HCT116 (cell line): ENCODE data around the gene RNF217. TPM values are rescaled to one million over a fixed set of nuclear protein-coding genes. Genes with fewer than 3 reads are reported as not detected.

Source experiments
- ATAC-seq: fragments of 200-7000 bp; cut with Tn5 transposase; 2 replicates; pipeline ENCODE4 v1.9.1; 2020; ENCODE audit warnings: mild to moderate bottlenecking, moderate library complexity
- BruUV-seq: library from RNA; stranded (reverse); fragments of 400-500 nt; replicated peaks from 2 replicates; lab custom pipeline; 2021; lab: Mats Ljungman, UMichigan
- CTCF ChIA-PET: fragments of 300-600 bp; sonication (Branson Sonifier 250); formaldehyde crosslinking; loops from one replicate; lab custom pipeline; 2021; ENCODE audit warnings: antibody characterized with exemption; lab: Charles Lee
- POLR2A ChIA-PET: fragments of 300-600, 350-600 bp; sonication (Branson Sonifier 250); formaldehyde crosslinking; loops from one replicate; lab custom pipeline; 2021; ENCODE audit warnings: antibody characterized with exemption; lab: Charles Lee
- RAD21 ChIA-PET, 2 experiments: fragments of 300-600 bp; sonication (Branson Sonifier 250); formaldehyde crosslinking; loops; one replicate each; lab custom pipeline; 2023; ENCODE audit warnings: low total read pairs in 2 of 2; ENCODE audit not compliant: uncharacterized antibody in 2 of 2, unreplicated experiment in 2 of 2, low non-redundant PET in 1 of 2; lab: Charles Lee
- DNase-seq: peaks from one replicate; pipeline ENCODE4 v3.0.0-alpha.2; 2010; ENCODE audit warnings: low read depth, low spot score
- H2AFZ ChIP-seq: fragments of 200-600 bp; shearing (Covaris generic), sonication (generic); 2 replicates; pipeline ENCODE4 v1.6.1; 2017; ENCODE audit warnings: low read depth, mixed run types, mixed read lengths, antibody characterized with exemption, low read length; ENCODE audit not compliant: poor library complexity, severe bottlenecking
- H3K27ac ChIP-seq: 2 replicates; pipeline ENCODE4 v1.5.1; 2012; ENCODE audit warnings: low read depth, low read length
- H3K27me3 ChIP-seq: fragments of 200-600 bp; sonication (generic); 2 replicates; pipeline ENCODE4 v1.6.1; 2016; ENCODE audit warnings: mixed run types, low read length, mixed read lengths; ENCODE audit not compliant: insufficient read depth
- H3K36me3 ChIP-seq, 2 experiments: fragments of 200-500 bp in 1 of 2; fragments of 200-600 bp in 1 of 2; sonication (Bioruptor generic) in 1 of 2; sonication (generic) in 1 of 2; 2 replicates each; pipeline versions ENCODE4 v1.5.1 to v1.6.1; 2014 to 2016; ENCODE audit warnings: low read length in 2 of 2, inconsistent platforms in 1 of 2, mixed read lengths in 1 of 2, mixed run types in 1 of 2; ENCODE audit not compliant: insufficient read depth in 2 of 2, control insufficient read depth in 1 of 2
- H3K4me1 ChIP-seq, 2 experiments: fragments of 200-600 bp in 1 of 2; sonication (generic) in 1 of 2; 2 replicates each; pipeline versions ENCODE4 v1.5.1 to v1.6.1; 2012 to 2017; ENCODE audit warnings: low read length in 2 of 2, inconsistent platforms in 1 of 2, mild to moderate bottlenecking in 1 of 2, mixed read lengths in 1 of 2, mixed run types in 1 of 2, moderate library complexity in 1 of 2; ENCODE audit not compliant: insufficient read depth in 2 of 2, control insufficient read depth in 1 of 2
- H3K4me2 ChIP-seq: fragments of 200-600 bp; sonication (generic); 2 replicates; pipeline ENCODE4 v1.6.1; 2017; ENCODE audit warnings: mixed run types, low read length, mixed read lengths
- H3K4me3 ChIP-seq, 2 experiments: fragments of 200-600 bp in 1 of 2; sonication (generic) in 1 of 2; replicated peaks in 1 of 2; 2 replicates each; pipeline ENCODE4 v1.5.1; 2011 to 2016; ENCODE audit warnings: low read length in 2 of 2, control low read depth in 1 of 2, low read depth in 1 of 2, mild to moderate bottlenecking in 1 of 2, mixed read lengths in 1 of 2, mixed run types in 1 of 2
- H3K79me2 ChIP-seq: fragments of 200-600 bp; sonication (generic); 2 replicates; pipeline ENCODE4 v1.6.1; 2017; ENCODE audit warnings: mild to moderate bottlenecking, mixed run types, low read length, moderate library complexity, mixed read lengths; ENCODE audit not compliant: insufficient read depth
- H3K9ac ChIP-seq: fragments of 200-600 bp; sonication (generic); 2 replicates; pipeline ENCODE4 v1.6.1; 2016; ENCODE audit warnings: low read length, mixed read lengths
- H3K9me2 ChIP-seq: fragments of 200-600 bp; sonication (generic), shearing (Covaris generic); 2 replicates; pipeline ENCODE4 v1.6.1; 2017; ENCODE audit warnings: mixed run types, mild to moderate bottlenecking, moderate library complexity; ENCODE audit not compliant: insufficient read depth
- H3K9me3 ChIP-seq, 2 experiments: fragments of 200-500 bp in 1 of 2; fragments of 200-600 bp in 1 of 2; sonication (Bioruptor generic) in 1 of 2; sonication (generic) in 1 of 2; 2 replicates each; pipeline ENCODE4 v1.6.1; 2014 to 2017; ENCODE audit warnings: low read length in 2 of 2, mixed read lengths in 2 of 2, inconsistent platforms in 1 of 2, low read depth in 1 of 2, mild to moderate bottlenecking in 1 of 2, mixed run types in 1 of 2, moderate library complexity in 1 of 2; ENCODE audit not compliant: control insufficient read depth in 1 of 2, insufficient read depth in 1 of 2
- H4K20me1 ChIP-seq: fragments of 200-600 bp; sonication (generic), shearing (Covaris generic); 2 replicates; pipeline ENCODE4 v1.6.1; 2017; ENCODE audit warnings: mixed run types, mild to moderate bottlenecking, moderate library complexity; ENCODE audit not compliant: insufficient read depth
- CEBPB ChIP-seq: IDR thresholded peaks from 2 replicates; pipeline ENCODE4 v1.6.1; 2012; ENCODE audit warnings: low read depth
- CTCF ChIP-seq, 3 experiments: fragments of 200-600 bp in 1 of 3; sonication (generic) in 1 of 3; IDR thresholded peaks in 2 of 3; conservative IDR thresholded peaks in 1 of 3; 2 replicates each; pipeline ENCODE4 v1.5.1; 2012 to 2017; ENCODE audit warnings: low read depth in 2 of 3, low read length in 2 of 3, antibody characterized with exemption in 1 of 3, borderline replicate concordance in 1 of 3, control low read depth in 1 of 3, mild to moderate bottlenecking in 1 of 3, mixed read lengths in 1 of 3, mixed run types in 1 of 3, moderate library complexity in 1 of 3; ENCODE audit not compliant: insufficient read depth in 1 of 3
- EGR1 ChIP-seq: IDR thresholded peaks from 2 replicates; pipeline ENCODE4 v1.6.1; 2012; ENCODE audit warnings: low read depth
- ELF1 ChIP-seq: IDR thresholded peaks from 2 replicates; pipeline ENCODE4 v1.6.1; 2012; ENCODE audit warnings: low read depth, borderline replicate concordance
- EZH2phosphoT487 ChIP-seq: fragments of 200-600 bp; IDR thresholded peaks from 2 replicates; pipeline ENCODE4 v1.6.1; 2018; ENCODE audit warnings: antibody characterized with exemption, borderline replicate concordance
- JUND ChIP-seq: IDR thresholded peaks from 2 replicates; pipeline ENCODE4 v1.6.1; 2012
- POLR2AphosphoS5 ChIP-seq: IDR thresholded peaks from 2 replicates; pipeline ENCODE4 v1.6.1; 2011; ENCODE audit warnings: mild to moderate bottlenecking, low read depth, low read length, moderate library complexity
- RAD21 ChIP-seq: IDR thresholded peaks from 2 replicates; pipeline ENCODE4 v1.6.1; 2012; ENCODE audit warnings: low read depth, mild to moderate bottlenecking
- SP1 ChIP-seq: IDR thresholded peaks from 2 replicates; pipeline ENCODE4 v1.6.1; 2012; ENCODE audit warnings: low read depth
- ZFX ChIP-seq: fragments of 450-650 bp; IDR thresholded peaks from 2 replicates; pipeline ENCODE4 v1.6.1; 2017
- ZNF274 ChIP-seq: fragments of 200-500 bp; sonication (Bioruptor generic); IDR thresholded peaks from 2 replicates; pipeline ENCODE4 v1.6.1; 2014; ENCODE audit warnings: mild to moderate bottlenecking, low read depth, low read length, inconsistent platforms
- intact Hi-C: fragments of 100-400 bp; cut with micrococcal nuclease; formaldehyde crosslinking; loops from 2 replicates; pipeline ENCODE4 v1.10.0; 2022
- total RNA-seq: library from RNA; stranded (reverse); gene quantifications from one replicate; pipeline ENCODE4 v1.2.1, GENCODE V29; 2021; ENCODE audit not compliant: unreplicated experiment
- TF ChIP-seq, protein P1 (sequence below): IDR thresholded peaks from 2 replicates; pipeline ENCODE4 v1.6.1; 2011; ENCODE audit warnings: mild to moderate bottlenecking, low read length, moderate library complexity; ENCODE audit not compliant: insufficient replicate concordance; ENCODE audit errors: extremely low read depth
- TF ChIP-seq, protein P2 (sequence below): IDR thresholded peaks from 2 replicates; pipeline ENCODE4 v1.6.1; 2012

RNF217 gene
- total RNA-seq, 1 experiment from 2014 or later, result 20.4 TPM

GRCh38 chr6:125001684-125002405 is 39.6 kb downstream of the RNF217 start:
- H4K20me1 ChIP-seq, result no peaks in the 10 kb centered on the region
- H3K27ac ChIP-seq, result no peak overlapping the region
- RAD21 ChIA-PET, result no interaction called here
- no peak overlapping the region for H3K9ac ChIP-seq
- no peaks in the 10 kb centered on the region for H3K9me2 ChIP-seq
- ATAC-seq (no peak), DNase-seq (no peak)
- no peaks in the 10 kb centered on the region for H3K27me3 ChIP-seq
- no TSS peak for BruUV-seq
- no peak for TF ChIP-seq SP1
- no peak for TF ChIP-seq ZFX
- TF ChIP-seq CEBPB, result no peak
- TF ChIP-seq ZNF274, result no peak
- no peak for TF ChIP-seq JUND
- TF ChIP-seq EGR1, result no peak
- TF ChIP-seq, protein P1, sequence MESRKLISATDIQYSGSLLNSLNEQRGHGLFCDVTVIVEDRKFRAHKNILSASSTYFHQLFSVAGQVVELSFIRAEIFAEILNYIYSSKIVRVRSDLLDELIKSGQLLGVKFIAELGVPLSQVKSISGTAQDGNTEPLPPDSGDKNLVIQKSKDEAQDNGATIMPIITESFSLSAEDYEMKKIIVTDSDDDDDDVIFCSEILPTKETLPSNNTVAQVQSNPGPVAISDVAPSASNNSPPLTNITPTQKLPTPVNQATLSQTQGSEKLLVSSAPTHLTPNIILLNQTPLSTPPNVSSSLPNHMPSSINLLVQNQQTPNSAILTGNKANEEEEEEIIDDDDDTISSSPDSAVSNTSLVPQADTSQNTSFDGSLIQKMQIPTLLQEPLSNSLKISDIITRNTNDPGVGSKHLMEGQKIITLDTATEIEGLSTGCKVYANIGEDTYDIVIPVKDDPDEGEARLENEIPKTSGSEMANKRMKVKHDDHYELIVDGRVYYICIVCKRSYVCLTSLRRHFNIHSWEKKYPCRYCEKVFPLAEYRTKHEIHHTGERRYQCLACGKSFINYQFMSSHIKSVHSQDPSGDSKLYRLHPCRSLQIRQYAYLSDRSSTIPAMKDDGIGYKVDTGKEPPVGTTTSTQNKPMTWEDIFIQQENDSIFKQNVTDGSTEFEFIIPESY, result no peak
- no peak for TF ChIP-seq CTCF (IDR thresholded peaks at IDR 0.05 in 2 of 3, conservative IDR thresholded peaks at IDR 0.05 in 1 of 3; ENCODE audit: borderline replicate concordance in 1 of 3, insufficient read depth in 1 of 3, low read depth in 2 of 3, low read length in 2 of 3)
- TF ChIP-seq, protein P2, sequence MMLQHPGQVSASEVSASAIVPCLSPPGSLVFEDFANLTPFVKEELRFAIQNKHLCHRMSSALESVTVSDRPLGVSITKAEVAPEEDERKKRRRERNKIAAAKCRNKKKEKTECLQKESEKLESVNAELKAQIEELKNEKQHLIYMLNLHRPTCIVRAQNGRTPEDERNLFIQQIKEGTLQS, result no peak
- TF ChIP-seq RAD21, result no peak
- no peak for TF ChIP-seq ELF1
- TF ChIP-seq EZH2phosphoT487, result no peak
- TF ChIP-seq POLR2AphosphoS5, result no peak
- H2AFZ ChIP-seq, result no peak overlapping the region
- H3K4me1 ChIP-seq, result no peaks in the 10 kb centered on the region
- H3K36me3 ChIP-seq, result no peaks in the 10 kb centered on the region
- intact Hi-C loops, result no loop called here
- H3K79me2 ChIP-seq, result peaks cover 14% of the 10 kb centered on the region
- no peaks in the 10 kb centered on the region for H3K9me3 ChIP-seq
- POLR2A ChIA-PET, result no interaction called here
- H3K4me3 ChIP-seq, result no peak overlapping the region
- CTCF ChIA-PET, result no interaction called here
- no peak overlapping the region for H3K4me2 ChIP-seq
